ENCODE measurements around the gene FAM210A. TPM values are rescaled to one million over a fixed set of nuclear protein-coding genes. Genes with fewer than 3 reads are reported as not detected.

The FAM210A gene, protein sequence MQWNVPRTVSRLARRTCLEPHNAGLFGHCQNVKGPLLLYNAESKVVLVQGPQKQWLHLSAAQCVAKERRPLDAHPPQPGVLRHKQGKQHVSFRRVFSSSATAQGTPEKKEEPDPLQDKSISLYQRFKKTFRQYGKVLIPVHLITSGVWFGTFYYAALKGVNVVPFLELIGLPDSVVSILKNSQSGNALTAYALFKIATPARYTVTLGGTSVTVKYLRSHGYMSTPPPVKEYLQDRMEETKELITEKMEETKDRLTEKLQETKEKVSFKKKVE
- 23.2 to 26.8 TPM (median 24.2 TPM) in 5 replicates for total RNA-seq (2022; extraction: Qiagen RNA extraction; ENCODE audit: low read depth)

GRCh38 chr18:13726232-13726971 is at the start of gene FAM210A, which contains the start of gene RNMT:
Gene FAM210A, minus strand, starts transcription at chr18:13726558. Its CDS starts 44,481 bp downstream, at chr18:13682077.
Gene RNMT, plus strand, starts transcription at chr18:13726673. Its CDS starts 4,845 bp downstream, at chr18:13731518.

Other genes starting within 250 kb of the FAM210A start
- 18.2 to 23.4 TPM (median 20.3 TPM) in 5 replicates for gene RNMT, start 115 bp upstream of the FAM210A start, total RNA-seq (2022; extraction: Qiagen RNA extraction; ENCODE audit: low read depth)
- not detected in 5 replicates for gene MC5R, start 97.6 kb upstream of the FAM210A start, total RNA-seq (2022; extraction: Qiagen RNA extraction; ENCODE audit: low read depth)
- gene MC2R, start 189.0 kb upstream of the FAM210A start, total RNA-seq (2022; extraction: Qiagen RNA extraction; ENCODE audit: low read depth), result not detected in 5 replicates

All from A549 treated with CpdA at 1 μM for 4 hours (cell line).